ENCODE measurements around the gene ZNF630.

Gene ZNF630

GRCh38 chrX:48071064-48071985 is at the start of gene ZNF630:
TSS of gene ZNF630 (minus strand) at chrX:48071640. CDS start at chrX:48066886, 4,754 bp downstream.
- in situ Hi-C loops (cut with MboI; ENCODE audit: low sequenced_read_pairs) = no loop called here

DNA sequence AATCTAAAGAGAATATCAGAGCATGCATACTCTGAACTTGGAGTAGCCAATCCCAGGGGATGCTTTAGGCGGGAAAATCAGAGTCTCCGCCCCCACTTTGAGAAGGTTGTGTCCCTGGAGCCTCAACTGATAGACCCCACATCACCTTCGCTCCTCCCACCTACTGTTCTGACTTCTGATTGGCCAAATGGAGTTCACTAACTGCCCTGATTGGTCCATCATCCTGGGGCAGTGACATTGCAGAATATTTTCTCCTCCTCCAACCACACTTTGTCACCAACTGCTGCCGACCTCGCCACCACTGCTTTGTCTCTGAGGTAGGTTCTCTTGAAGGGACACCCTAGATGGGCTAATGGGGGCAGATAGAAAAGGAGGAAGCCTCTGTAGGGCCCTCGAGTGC is 36.3 kb upstream of the ZNF630 start:
- in situ Hi-C loops (cut with MboI; ENCODE audit: low sequenced_read_pairs) = no loop called here

DNA sequence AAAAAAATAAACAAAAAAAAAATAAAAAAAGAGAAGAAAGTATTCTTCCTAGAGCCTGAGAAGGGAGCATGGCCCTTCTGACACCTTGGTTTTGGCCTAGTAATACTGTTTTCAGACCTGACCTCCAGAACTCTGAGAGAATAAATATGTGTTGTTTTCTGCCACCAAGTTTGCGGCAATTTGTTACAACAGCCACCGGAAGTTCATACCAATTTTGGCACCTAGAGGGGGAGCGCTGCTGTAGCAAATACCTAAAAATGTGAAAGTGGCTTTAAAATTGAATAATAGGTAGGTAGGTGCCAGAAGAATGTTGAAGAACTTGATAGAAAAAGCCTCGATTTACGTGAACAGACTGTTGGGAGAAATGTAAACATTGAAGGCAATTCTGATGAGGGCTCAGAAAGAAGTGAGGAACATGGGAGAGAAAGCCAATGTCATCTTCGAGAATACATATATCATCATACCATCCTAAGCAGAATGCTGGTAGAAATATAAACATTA is 31.5 kb upstream of the ZNF630 start:
- in situ Hi-C loops (cut with MboI; ENCODE audit: low sequenced_read_pairs) = no loop called here

- in situ Hi-C loops (cut with MboI; ENCODE audit: low sequenced_read_pairs) = no loop called here
These were observed 30.0 kb upstream of the ZNF630 start for GRCh38 chrX:48101443-48101842.

GRCh38 chrX:48092558-48092957 is 21.1 kb upstream of the ZNF630 start:
- in situ Hi-C loops (cut with MboI; ENCODE audit: low sequenced_read_pairs) = loop anchor here (25.0 kb wide), 1 partner anchor 395 kb away; the partner anchor contains the start of gene FTSJ1

DNA sequence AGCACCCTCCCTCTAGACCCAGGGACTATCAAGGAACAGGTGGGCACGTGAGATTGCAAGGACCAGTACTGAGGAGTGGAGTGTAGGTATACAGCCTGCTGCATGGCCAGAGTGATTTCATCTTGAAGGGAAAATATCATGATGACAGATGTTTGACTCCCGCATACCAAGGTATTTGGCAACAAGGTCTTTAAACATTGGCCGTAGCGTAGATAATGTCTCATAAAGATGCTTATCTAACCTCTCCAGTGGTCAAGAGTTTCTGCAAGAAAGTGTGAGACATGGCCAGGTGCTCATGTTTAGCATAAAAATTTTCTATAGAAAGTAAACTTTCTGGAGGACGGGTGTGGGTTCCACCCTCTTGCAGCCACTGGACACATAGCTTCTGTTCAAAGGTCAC is 18.7 kb upstream of the ZNF630 start:
- in situ Hi-C loops (cut with MboI; ENCODE audit: low sequenced_read_pairs) = loop anchor here (25.0 kb wide), 1 partner anchor 397 kb away; the partner anchor contains the start of gene FTSJ1

DNA sequence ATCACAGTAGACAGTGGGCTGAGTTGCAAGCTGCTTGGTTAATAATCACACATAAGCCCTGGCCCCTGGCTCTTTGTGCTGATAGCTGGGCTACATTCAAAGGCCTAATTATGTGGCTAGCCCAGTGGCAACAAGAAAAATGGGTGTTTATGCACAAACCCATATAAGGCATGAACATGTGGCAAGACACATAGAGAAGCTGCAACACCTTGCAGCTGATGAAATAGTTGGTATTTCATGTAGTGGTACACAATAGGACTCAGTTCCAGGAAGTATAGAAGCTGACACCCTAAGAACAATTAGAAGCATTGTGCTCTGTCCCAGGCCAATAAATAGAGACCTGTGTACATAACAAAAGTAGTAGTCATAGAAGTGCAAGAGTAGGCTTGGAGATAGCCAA is 14.6 kb upstream of the ZNF630 start:
- in situ Hi-C loops (cut with MboI; ENCODE audit: low sequenced_read_pairs) = loop anchor here (25.0 kb wide), 1 partner anchor 401 kb away; the partner anchor contains the start of gene FTSJ1

DNA sequence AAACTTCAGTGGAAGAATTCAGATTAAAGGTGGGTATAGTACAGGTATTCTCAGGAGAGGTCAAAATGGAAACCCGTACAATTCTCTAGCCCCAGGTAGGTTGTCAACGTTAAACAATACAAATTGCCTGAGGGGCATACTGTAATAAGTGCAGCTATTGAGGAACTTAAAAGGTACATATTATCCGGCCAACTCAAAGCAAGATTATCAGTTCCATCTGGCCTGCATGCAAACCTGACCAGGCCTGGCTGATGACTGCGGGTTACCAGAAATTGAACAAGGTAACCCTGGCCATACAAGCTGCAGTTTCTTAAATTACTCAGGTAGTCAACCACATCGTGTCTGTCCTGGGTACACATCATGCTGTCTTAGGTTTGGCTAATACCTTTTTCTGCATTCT is 12.3 kb upstream of the ZNF630 start:
- in situ Hi-C loops (cut with MboI; ENCODE audit: low sequenced_read_pairs) = loop anchor here (25.0 kb wide), 1 partner anchor 404 kb away; the partner anchor contains the start of gene FTSJ1

- in situ Hi-C loops (cut with MboI; ENCODE audit: low sequenced_read_pairs) = loop anchor here (25.0 kb wide), 1 partner anchor 404 kb away; the partner anchor contains the start of gene FTSJ1
These were observed 11.8 kb upstream of the ZNF630 start for GRCh38 chrX:48083212-48083611.

DNA sequence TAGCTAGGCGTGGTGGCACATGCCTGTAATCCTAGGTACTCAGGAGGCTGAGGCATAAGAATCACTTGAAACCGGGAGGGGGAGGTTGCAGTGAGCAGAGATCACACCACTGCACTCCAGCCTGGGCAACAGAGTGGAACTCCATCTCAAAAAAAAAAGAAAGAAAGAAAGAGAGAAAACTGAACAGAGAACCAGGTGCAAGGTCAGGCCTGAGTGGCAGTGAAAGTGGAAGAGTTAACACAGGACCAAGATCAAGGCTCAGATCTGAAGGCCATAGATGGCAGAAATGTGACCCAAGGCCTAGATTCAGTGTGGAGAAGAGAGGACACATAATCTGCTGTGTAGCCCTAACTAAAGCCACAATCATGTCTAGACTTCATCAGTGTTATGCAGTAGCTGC is 4.9 kb upstream of the ZNF630 start:
- in situ Hi-C loops (cut with MboI; ENCODE audit: low sequenced_read_pairs) = loop anchor here (25.0 kb wide), 1 partner anchor 411 kb away; the partner anchor contains the start of gene FTSJ1

GRCh38 chrX:48071986-48072605 is 656 bp upstream of the ZNF630 start:
- in situ Hi-C loops (cut with MboI; ENCODE audit: low sequenced_read_pairs) = no loop called here

- in situ Hi-C loops (cut with MboI; ENCODE audit: low sequenced_read_pairs) = no loop called here
These were observed 3.1 kb downstream of the ZNF630 start for GRCh38 chrX:48068096-48068887.

DNA sequence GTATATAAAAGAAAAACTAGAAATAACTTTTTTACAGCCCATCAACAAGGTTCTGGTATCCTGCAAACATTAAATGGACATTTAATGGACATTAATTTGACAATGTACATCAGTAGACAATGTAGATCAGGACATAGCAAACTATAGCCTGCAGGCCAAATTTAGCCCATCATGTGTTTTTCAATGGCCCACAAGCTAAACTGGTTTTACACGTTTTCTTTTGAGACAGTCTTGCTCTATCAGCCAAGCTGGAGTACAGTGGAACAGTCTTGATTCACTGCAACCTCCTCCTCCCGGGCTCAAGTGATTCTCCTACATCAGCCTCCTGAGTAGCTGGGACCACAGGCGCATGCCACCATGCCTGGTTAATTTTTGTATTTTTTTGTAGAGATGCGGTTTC is 7.2 kb downstream of the ZNF630 start:
- in situ Hi-C loops (cut with MboI; ENCODE audit: low sequenced_read_pairs) = no loop called here

GRCh38 chrX:48059296-48059639 is 12.2 kb downstream of the ZNF630 start:
- in situ Hi-C loops (cut with MboI; ENCODE audit: low sequenced_read_pairs) = no loop called here

DNA sequence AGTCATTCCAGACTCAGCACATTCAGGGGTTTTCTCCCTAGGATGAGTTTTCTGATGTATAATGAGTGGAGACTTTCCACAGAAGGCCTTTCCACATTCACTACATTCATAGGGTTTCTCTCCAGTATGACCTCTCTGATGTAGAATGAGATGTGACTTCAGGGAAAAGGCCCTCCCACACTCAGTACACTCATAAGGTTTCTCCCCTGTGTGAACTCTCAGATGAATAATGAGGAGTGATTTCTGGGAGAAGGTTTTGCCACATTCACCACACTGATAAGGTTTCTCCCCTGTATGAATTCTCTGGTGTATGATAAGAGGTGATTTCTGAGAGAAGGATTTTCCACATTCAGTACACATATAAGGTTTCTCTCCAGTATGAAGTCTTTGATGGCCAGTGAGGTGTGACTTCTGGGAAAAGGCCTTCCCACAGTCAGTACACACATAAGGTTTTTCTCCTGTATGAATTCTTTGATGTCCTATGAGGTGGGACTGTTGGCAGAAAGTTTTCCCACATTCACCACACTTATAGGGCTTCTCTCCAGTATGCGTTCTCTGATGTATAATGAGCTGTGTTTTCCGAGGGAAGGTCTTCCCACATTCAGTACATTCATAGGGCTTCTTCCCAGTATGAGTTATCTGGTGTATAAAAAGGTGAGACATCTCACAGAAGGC is 12.7 kb downstream of the ZNF630 start:
- in situ Hi-C loops (cut with MboI; ENCODE audit: low sequenced_read_pairs) = no loop called here

- in situ Hi-C loops (cut with MboI; ENCODE audit: low sequenced_read_pairs) = loop anchor here (25.0 kb wide), 1 partner anchor 510 kb away; no protein-coding TSS in a partner anchor
These were observed 24.6 kb downstream of the ZNF630 start for GRCh38 chrX:48046846-48047245.

GRCh38 chrX:48045410-48046311 is 25.8 kb downstream of the ZNF630 start:
- in situ Hi-C loops (cut with MboI; ENCODE audit: low sequenced_read_pairs) = loop anchor here (25.0 kb wide), 1 partner anchor 508 kb away; no protein-coding TSS in a partner anchor

DNA sequence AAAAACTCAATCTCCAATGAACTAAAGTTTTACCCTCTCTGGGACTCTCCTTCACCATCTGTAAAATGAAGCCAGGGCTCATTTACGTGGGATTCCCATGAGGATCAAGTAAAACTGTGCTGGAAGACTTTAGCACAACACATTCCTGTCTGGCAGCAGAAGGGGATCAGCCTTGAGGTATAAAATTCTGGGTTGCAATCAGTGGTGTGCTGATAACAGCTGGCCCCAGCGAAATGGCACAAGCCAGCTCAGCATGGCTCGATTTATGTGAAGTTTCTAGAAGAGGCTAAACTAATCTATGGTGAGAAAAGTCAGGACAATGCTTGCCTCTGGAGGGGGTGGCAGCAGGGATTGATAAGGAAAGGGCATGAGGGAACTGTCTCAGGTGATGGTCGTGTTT is 28.4 kb downstream of the ZNF630 start:
- in situ Hi-C loops (cut with MboI; ENCODE audit: low sequenced_read_pairs) = loop anchor here (25.0 kb wide), 1 partner anchor 506 kb away; no protein-coding TSS in a partner anchor

DNA sequence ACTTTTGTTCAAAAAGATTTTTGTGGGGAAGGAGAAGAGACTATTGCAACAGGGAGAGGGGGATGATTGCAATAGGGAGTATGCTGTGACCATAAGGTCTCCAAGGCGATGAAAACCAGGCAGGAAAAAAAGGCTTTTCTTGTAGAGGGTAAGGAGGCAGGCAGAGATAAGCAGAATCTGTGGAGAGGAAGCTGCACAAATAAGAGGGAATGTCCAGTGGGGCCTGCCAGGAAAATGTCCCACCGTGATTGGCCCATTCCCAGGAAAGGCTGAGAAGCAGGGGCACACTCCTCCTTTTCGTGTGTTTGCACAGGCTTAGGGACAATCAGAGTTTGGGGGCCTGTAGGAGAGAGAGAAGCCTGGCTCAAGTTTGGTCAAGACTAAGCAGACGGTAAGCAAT is 35.5 kb downstream of the ZNF630 start:
- in situ Hi-C loops (cut with MboI; ENCODE audit: low sequenced_read_pairs) = loop anchor here (25.0 kb wide), 1 partner anchor 499 kb away; no protein-coding TSS in a partner anchor

Measured in HL-60/S4 (cell line).